CD14-positive monocyte (primary cell): Measurements from ENCODE around the gene TUT1. TPM values are rescaled to one million over a fixed set of nuclear protein-coding genes. Genes with fewer than 3 reads are reported as not detected.

Experiments used
- DNase-seq, 3 donors: peaks; one replicate each; pipeline ENCODE4 v3.0.0-alpha.2; 2011 to 2022
- H2AFZ ChIP-seq: 2 replicates; pipeline ENCODE4 v1.6.0; 2012; ENCODE audit warnings: mild to moderate bottlenecking, low read depth, low read length, inconsistent platforms; ENCODE audit not compliant: insufficient read depth, poor library complexity, severe bottlenecking
- H3K27ac ChIP-seq, 2 donors: 1 replicate in 1 of 2; 2 replicates in 1 of 2; pipeline ENCODE4 v1.5.1; 2012 to 2013; ENCODE audit warnings: low read length in 2 of 2, control low read depth in 1 of 2, inconsistent platforms in 1 of 2, low read depth in 1 of 2, mild to moderate bottlenecking in 1 of 2
- H3K27me3 ChIP-seq, 2 donors: one replicate each; pipeline versions ENCODE4 v1.6.0 to v1.6.1; 2011 to 2013; ENCODE audit warnings: low read length in 2 of 2; ENCODE audit not compliant: control insufficient read depth in 2 of 2, insufficient read depth in 2 of 2
- H3K36me3 ChIP-seq, 2 donors: replicated peaks in 1 of 2; 1 replicate in 1 of 2; 2 replicates in 1 of 2; pipeline versions ENCODE4 v1.5.1 to v1.6.1; 2012 to 2013; ENCODE audit warnings: low read length in 2 of 2, control low read depth in 1 of 2, inconsistent platforms in 1 of 2, mild to moderate bottlenecking in 1 of 2; ENCODE audit not compliant: insufficient read depth in 2 of 2, control insufficient read depth in 1 of 2
- H3K4me1 ChIP-seq, 2 donors: 1 replicate in 1 of 2; 2 replicates in 1 of 2; pipeline versions ENCODE4 v1.5.1 to v1.6.1; 2012 to 2013; ENCODE audit warnings: low read length in 2 of 2, control low read depth in 1 of 2, inconsistent platforms in 1 of 2, mild to moderate bottlenecking in 1 of 2, moderate library complexity in 1 of 2; ENCODE audit not compliant: insufficient read depth in 2 of 2, control insufficient read depth in 1 of 2
- H3K4me2 ChIP-seq: replicated peaks from 2 replicates; pipeline ENCODE3; 2012; ENCODE audit warnings: low read length, moderate library complexity, mild to moderate bottlenecking; ENCODE audit not compliant: poor library complexity, severe bottlenecking; ENCODE audit errors: extremely low read depth
- H3K4me3 ChIP-seq, 3 experiments: fragments of 200-600 bp in 1 of 3; sonication (generic) in 1 of 3; replicated peaks in 1 of 3; 1 replicate in 2 of 3; 2 replicates in 1 of 3; pipeline ENCODE4 v1.5.1; 2011 to 2013; ENCODE audit warnings: low read length in 3 of 3, mild to moderate bottlenecking in 3 of 3, control low read depth in 2 of 3, low read depth in 2 of 3, inconsistent platforms in 1 of 3, moderate library complexity in 1 of 3
- H3K79me2 ChIP-seq: 2 replicates; pipeline ENCODE4 v1.6.0; 2012; ENCODE audit warnings: mild to moderate bottlenecking, control low read depth, inconsistent platforms, low read length, moderate library complexity; ENCODE audit not compliant: insufficient read depth
- H3K9ac ChIP-seq: 2 replicates; pipeline ENCODE4 v1.6.0; 2017; ENCODE audit warnings: low read length, mild to moderate bottlenecking; ENCODE audit not compliant: insufficient read depth, poor library complexity, severe bottlenecking
- H3K9me3 ChIP-seq, 2 donors: replicated peaks in 1 of 2; 1 replicate in 1 of 2; 2 replicates in 1 of 2; pipeline versions ENCODE4 v1.5.1 to v1.6.1; 2012 to 2013; ENCODE audit warnings: low read length in 2 of 2, control low read depth in 1 of 2; ENCODE audit not compliant: control insufficient read depth in 1 of 2, insufficient read depth in 1 of 2
- H4K20me1 ChIP-seq: 2 replicates; pipeline ENCODE4 v1.6.0; 2012; ENCODE audit warnings: mild to moderate bottlenecking, low read length, control low read depth, moderate library complexity; ENCODE audit not compliant: insufficient read depth
- H3K27ac Mint-ChIP-seq, 7 donors: one replicate each; pipeline ENCODE4 v1.8.0; 2020; ENCODE audit warnings: mild to moderate bottlenecking in 7 of 7, mixed read lengths in 7 of 7, moderate library complexity in 6 of 7, inconsistent platforms in 2 of 7
- H3K27me3 Mint-ChIP-seq, 3 donors: one replicate each; pipeline ENCODE4 v1.8.0; 2021 to 2022; ENCODE audit warnings: low read depth in 3 of 3, mild to moderate bottlenecking in 3 of 3, mixed read lengths in 3 of 3, moderate library complexity in 3 of 3, inconsistent platforms in 1 of 3
- H3K36me3 Mint-ChIP-seq, 2 donors: one replicate each; pipeline ENCODE4 v1.8.0; 2020; ENCODE audit warnings: mixed read lengths in 2 of 2, inconsistent platforms in 1 of 2, mild to moderate bottlenecking in 1 of 2
- H3K4me1 Mint-ChIP-seq: one replicate; pipeline ENCODE4 v1.8.0; 2020; ENCODE audit warnings: mild to moderate bottlenecking, mixed read lengths
- H3K4me3 Mint-ChIP-seq, 2 donors: one replicate each; pipeline ENCODE4 v1.8.0; 2020; ENCODE audit warnings: mild to moderate bottlenecking in 2 of 2, mixed read lengths in 2 of 2, moderate library complexity in 1 of 2
- H3K9me3 Mint-ChIP-seq, 7 donors: one replicate each; pipeline ENCODE4 v1.8.0; 2020 to 2022; ENCODE audit warnings: mixed read lengths in 7 of 7, mild to moderate bottlenecking in 6 of 7, moderate library complexity in 6 of 7, inconsistent platforms in 2 of 7
- WGBS: methylation state at CpG from one replicate; pipeline ENCODE4 v1.1.5; 2013; ENCODE audit warnings: missing lambda C conversion rate; ENCODE audit not compliant: insufficient coverage; 5-methylcytosine and 5-hydroxymethylcytosine counted together
- intact Hi-C, 2 donors: fragments of 100-400 bp; cut with micrococcal nuclease; formaldehyde crosslinking; loops; one replicate each; pipeline versions ENCODE4 v1.15.0 to v1.15.1; 2023
- polyA plus RNA-seq, 3 donors: library from polyadenylated mRNA; depleted of rRNA in 1 of 3; unstranded in 2 of 3; stranded (reverse) in 1 of 3; fragments of 300-500 nt in 2 of 3; fragments of >200 nt in 1 of 3; fragmentation: Illumina TruSeq in 2 of 3; gene quantifications; 1 replicate in 2 of 3; 2 replicates in 1 of 3; pipeline ENCODE4 v1.2.3, GENCODE V29; 2012 to 2021
- TF ChIP-seq, protein P1 (sequence below): fragments of 200-600 bp; IDR thresholded peaks from one replicate; pipeline ENCODE4 v1.8.0; 2022; ENCODE audit warnings: antibody characterized with exemption, mild to moderate bottlenecking

Gene TUT1
- polyA plus RNA-seq, 3 donors = 1.8 to 16.3 (median 2.1) TPM

DNA sequence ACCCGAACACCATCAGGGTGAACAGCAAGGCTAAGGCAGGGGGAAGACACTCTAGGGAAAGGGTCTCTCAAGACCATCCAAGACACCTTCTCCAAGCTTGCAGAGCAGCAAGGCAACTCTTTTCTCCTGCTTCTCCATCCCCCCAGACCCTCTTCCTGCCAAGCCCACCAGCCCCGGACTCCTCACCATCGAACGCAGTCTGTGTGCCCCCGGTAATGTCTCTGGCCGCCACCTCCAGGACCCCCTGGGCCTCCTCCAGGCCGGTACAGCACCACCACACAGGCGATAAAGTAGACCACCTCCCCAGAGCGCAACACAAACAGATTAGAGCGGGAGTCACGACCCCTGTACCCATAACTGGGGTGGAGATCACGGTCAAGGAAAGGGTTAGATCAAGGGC is 17.5 kb upstream of the TUT1 start:
- peaks cover 30 to 60% of the 10 kb centered on the region in 2 donors for H3K36me3 ChIP-seq
- H3K9me3 Mint-ChIP-seq = peaks cover 0 to 2% (median 0%) of the 10 kb centered on the region in 7 donors
- TF ChIP-seq, protein P1, sequence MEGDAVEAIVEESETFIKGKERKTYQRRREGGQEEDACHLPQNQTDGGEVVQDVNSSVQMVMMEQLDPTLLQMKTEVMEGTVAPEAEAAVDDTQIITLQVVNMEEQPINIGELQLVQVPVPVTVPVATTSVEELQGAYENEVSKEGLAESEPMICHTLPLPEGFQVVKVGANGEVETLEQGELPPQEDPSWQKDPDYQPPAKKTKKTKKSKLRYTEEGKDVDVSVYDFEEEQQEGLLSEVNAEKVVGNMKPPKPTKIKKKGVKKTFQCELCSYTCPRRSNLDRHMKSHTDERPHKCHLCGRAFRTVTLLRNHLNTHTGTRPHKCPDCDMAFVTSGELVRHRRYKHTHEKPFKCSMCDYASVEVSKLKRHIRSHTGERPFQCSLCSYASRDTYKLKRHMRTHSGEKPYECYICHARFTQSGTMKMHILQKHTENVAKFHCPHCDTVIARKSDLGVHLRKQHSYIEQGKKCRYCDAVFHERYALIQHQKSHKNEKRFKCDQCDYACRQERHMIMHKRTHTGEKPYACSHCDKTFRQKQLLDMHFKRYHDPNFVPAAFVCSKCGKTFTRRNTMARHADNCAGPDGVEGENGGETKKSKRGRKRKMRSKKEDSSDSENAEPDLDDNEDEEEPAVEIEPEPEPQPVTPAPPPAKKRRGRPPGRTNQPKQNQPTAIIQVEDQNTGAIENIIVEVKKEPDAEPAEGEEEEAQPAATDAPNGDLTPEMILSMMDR = no peak

DNA sequence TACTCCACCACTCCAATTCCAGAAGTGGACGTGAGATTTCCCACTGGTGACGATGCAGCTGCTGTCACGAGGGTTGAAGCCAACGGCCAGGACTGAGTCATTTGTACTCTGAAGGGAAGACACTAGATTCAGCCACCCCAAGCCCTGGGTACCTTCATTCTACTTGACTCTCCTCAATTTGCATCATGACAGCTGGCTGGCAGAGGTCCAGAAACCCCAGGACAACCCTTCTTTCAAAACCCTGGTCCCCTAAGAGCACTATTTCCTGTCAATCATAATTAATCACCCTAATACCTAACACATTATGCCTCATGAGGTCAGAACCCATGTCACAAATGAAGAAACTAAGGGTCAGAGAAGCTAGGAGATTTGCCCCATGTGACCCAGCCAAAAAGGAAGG is 16.4 kb upstream of the TUT1 start:
- peaks cover 44% of the 10 kb centered on the region for H3K4me1 Mint-ChIP-seq

More for the DNA sequence above, 17.5 kb upstream of the TUT1 start:
- Histone ChIP-seq H3K9me3 (no peaks in the 10 kb centered on the region), H4K20me1 (no peaks in the 10 kb centered on the region), H3K9ac (no peak overlapping the region), H3K79me2 (peaks cover 16% of the 10 kb centered on the region), H3K4me3 (no peak overlapping the region), H3K4me2 (no peak overlapping the region), H3K4me1 (peaks cover 33 to 41% of the 10 kb centered on the region in 2 donors), H3K27me3 (no peaks in the 10 kb centered on the region), H3K27ac (no peak overlapping the region), H2AFZ (no peak overlapping the region)
- Mint-ChIP-seq H3K27ac (peak overlapping the region in 4 of 7 donors; percentile 46 to 97 (median 82)), H3K4me3 (no peak overlapping the region), H3K4me1 (peaks cover 38% of the 10 kb centered on the region), H3K36me3 (peaks cover 55 to 64% of the 10 kb centered on the region in 2 donors), H3K27me3 (peaks cover 0 to 2% (median 0%) of the 10 kb centered on the region in 3 donors)
- no peak for DNase-seq
- intact Hi-C loops = no loop called here
- whole genome bisulfite sequencing = 94% methylated on average over 4 of the region's 12 CpGs

More for the DNA sequence above, 16.4 kb upstream of the TUT1 start:
- WGBS = 46% methylated on average over 4 of the region's 4 CpGs
- no peak overlapping the region for H3K4me3 ChIP-seq
- H3K9me3 Mint-ChIP-seq = peaks cover 0 to 2% (median 0%) of the 10 kb centered on the region in 7 donors
- no peak overlapping the region for H3K9ac ChIP-seq
- H3K79me2 ChIP-seq = peaks cover 16% of the 10 kb centered on the region
- H3K4me2 ChIP-seq = peak overlapping the region; percentile 1
- H3K36me3 ChIP-seq = peaks cover 30 to 64% of the 10 kb centered on the region in 2 donors
- peak overlapping the region; percentile 32 to 63 for H3K27ac ChIP-seq
- peak overlapping the region; percentile 76 to 97 (median 88) for H3K27ac Mint-ChIP-seq
- H3K9me3 ChIP-seq = no peaks in the 10 kb centered on the region
- H4K20me1 ChIP-seq = no peaks in the 10 kb centered on the region
- intact Hi-C loops = no loop called here
- peaks cover 65 to 75% of the 10 kb centered on the region in 2 donors for H3K36me3 Mint-ChIP-seq
- H3K4me3 Mint-ChIP-seq = peak overlapping the region in 1 of 2 donors; percentile 53
- H2AFZ ChIP-seq = no peak overlapping the region
- TF ChIP-seq, protein P1 = no peak
- peaks cover 33 to 38% of the 10 kb centered on the region in 2 donors for H3K4me1 ChIP-seq
- H3K27me3 Mint-ChIP-seq = peaks cover 0 to 2% (median 0%) of the 10 kb centered on the region in 3 donors
- H3K27me3 ChIP-seq = no peaks in the 10 kb centered on the region
- peak; percentile 58 to 93 (median 77) for DNase-seq
